BLaER1 treated with 17β-estradiol and CSF1 and Interleukin-3, amounts not matched to agents 10 nM and 100 nM (cell line): Measurements from ENCODE around the gene CLN5.

ENCODE experiments used
- H3K27ac ChIP-seq, 11 experiments: shearing (Covaris generic); formaldehyde crosslinking; 2 replicates each; pipeline ENCODE4 v1.8.1; 2022
- H3K27me3 ChIP-seq, 11 experiments: shearing (Covaris generic); formaldehyde crosslinking; 2 replicates each; pipeline ENCODE4 v1.8.1; 2022
- H3K36me3 ChIP-seq, 11 experiments: shearing (Covaris generic); formaldehyde crosslinking; 2 replicates each; pipeline ENCODE4 v1.8.1; 2022
- H3K4me1 ChIP-seq, 10 experiments: shearing (Covaris generic); formaldehyde crosslinking; 2 replicates each; pipeline ENCODE4 v1.8.1; 2022
- H3K4me2 ChIP-seq, 11 experiments: shearing (Covaris generic); formaldehyde crosslinking; 2 replicates each; pipeline ENCODE4 v1.8.1; 2022
- H3K4me3 ChIP-seq, 10 experiments: shearing (Covaris generic); formaldehyde crosslinking; 2 replicates each; pipeline ENCODE4 v1.8.1; 2022
- H3K9ac ChIP-seq, 11 experiments: shearing (Covaris generic); formaldehyde crosslinking; 2 replicates each; pipeline ENCODE4 v1.8.1; 2022
- H3K9me3 ChIP-seq, 11 experiments: shearing (Covaris generic); formaldehyde crosslinking; replicated peaks in 1 of 11; 2 replicates each; pipeline ENCODE4 v1.8.1; 2022
- H4K20me1 ChIP-seq, 11 experiments: shearing (Covaris generic); formaldehyde crosslinking; 2 replicates each; pipeline ENCODE4 v1.8.1; 2022
- Cebpa-rat ChIP-seq, 11 experiments: shearing (Covaris generic); IDR thresholded peaks; 2 replicates each; pipeline ENCODE4 v1.8.1; 2022

CLN5 gene

DNA sequence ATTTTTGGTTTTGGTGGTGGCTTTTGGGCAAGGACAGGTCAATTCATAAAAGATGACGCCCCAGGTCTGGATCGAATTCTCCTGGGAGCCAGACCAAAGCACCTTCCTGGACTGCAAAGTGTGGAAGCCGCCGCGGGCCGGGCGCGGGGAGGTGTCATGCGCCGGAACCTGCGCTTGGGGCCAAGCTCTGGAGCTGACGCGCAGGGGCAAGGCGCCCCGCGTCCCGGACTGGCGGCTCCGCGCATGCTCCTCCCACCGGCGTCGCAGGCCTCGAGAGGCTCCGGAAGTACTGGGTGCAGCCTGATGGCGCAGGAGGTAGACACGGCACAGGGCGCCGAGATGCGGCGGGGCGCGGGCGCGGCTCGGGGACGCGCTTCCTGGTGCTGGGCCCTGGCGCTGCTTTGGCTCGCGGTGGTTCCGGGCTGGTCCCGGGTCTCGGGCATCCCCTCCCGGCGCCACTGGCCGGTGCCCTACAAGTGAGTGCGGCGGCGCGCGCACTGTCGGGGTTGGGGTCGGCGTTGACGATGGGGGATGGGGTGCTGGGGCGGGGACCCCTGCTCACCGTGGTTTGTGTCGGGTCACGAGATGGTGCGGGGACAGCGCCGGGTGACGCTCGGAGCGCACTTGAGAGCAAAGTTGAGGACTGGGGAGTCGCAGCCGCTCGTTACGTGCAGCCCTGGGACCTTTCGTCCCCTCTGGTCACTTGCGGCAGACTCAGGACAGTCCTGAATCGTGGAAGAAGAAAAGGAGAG, at the start of gene CLN5:
Gene CLN5 (plus strand): TSS at position 286 of the 752 bp plus-strand sequence. CDS start 18 bp downstream, at position 304.
- H3K36me3 ChIP-seq: peaks cover 17 to 23% (median 18%) of the 10 kb centered on the region in 11 experiments
- no peaks in the 10 kb centered on the region; a peak in 1 of 22 replicates for H4K20me1 ChIP-seq
- TF ChIP-seq Cebpa-rat (IDR thresholded peaks at IDR 0.05): no peak
- H3K4me3 ChIP-seq: peak within 1 kb of the TSS; percentile 65 to 81 (median 76)
- H3K9ac ChIP-seq: peak within 1 kb of the TSS; percentile 83 to 91 (median 89)
- peak within 1 kb of the TSS; percentile 86 to 99 (median 96) for H3K4me2 ChIP-seq
- no peaks in the 10 kb centered on the region for H3K27me3 ChIP-seq
- H3K9me3 ChIP-seq: no peaks in the 10 kb centered on the region
- H3K27ac ChIP-seq: peak within 1 kb of the TSS; percentile 80 to 93 (median 84)
- H3K4me1 ChIP-seq: peaks cover 14 to 24% (median 22%) of the 10 kb centered on the region in 10 experiments

DNA sequence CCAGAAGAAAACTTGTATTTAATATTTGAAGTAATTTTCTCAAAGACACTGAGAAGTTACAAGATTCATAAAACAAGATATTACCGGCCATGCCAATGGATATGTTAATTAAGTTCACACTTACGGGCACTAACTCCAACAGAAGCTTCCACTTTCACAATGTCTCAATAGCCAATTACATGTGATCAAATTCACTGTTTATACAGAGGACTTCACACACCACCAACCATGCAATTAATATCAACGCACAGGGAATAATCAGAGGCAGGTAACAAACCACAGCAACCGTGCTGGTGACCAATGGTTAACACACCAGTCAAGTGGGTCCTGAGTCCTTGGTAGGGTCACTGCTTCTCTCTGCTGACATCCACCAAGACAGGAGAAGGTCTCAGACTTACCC, 49.5 kb upstream of the CLN5 start:
- H3K36me3 ChIP-seq: no peaks in the 10 kb centered on the region
- TF ChIP-seq Cebpa-rat (IDR thresholded peaks at IDR 0.05): no peak
- no peak overlapping the region for H3K9ac ChIP-seq
- peaks cover 14 to 100% (median 28%) of the 10 kb centered on the region in 10 experiments for H3K4me1 ChIP-seq
- H3K27me3 ChIP-seq: no peaks in the 10 kb centered on the region
- peaks cover 0 to 10% (median 4%) of the 10 kb centered on the region in 11 experiments; a peak in 7 of 22 replicates for H3K9me3 ChIP-seq
- no peaks in the 10 kb centered on the region for H4K20me1 ChIP-seq
- peak overlapping the region in 7 of 11 experiments; percentile 38 to 87 (median 55); a peak in 10 of 22 replicates for H3K4me2 ChIP-seq
- H3K4me3 ChIP-seq: no peak overlapping the region
- H3K27ac ChIP-seq: no peak overlapping the region

DNA sequence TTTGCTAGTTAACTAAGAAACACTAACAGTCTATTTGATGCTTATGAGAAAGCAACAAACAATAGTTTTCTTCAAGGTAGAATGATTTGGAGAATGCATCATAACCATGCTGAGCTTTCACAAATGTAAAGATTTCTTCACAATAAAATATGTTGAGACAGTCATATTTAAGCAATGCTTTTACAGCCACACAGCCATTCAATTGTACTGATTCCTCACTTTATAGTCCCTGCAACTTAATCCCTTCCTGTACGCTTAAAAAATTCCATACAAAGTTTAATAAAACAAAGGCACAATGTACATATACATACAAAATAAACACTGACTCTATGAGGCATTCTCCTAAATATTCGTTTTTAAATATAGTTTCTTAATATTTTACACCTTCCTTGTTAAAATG, 48.2 kb upstream of the CLN5 start:
- Histone ChIP-seq H3K4me3 (no peak overlapping the region), H3K27ac (peak overlapping the region in 2 of 11 experiments; percentile 72 to 73; a peak in 5 of 22 replicates), H3K27me3 (no peaks in the 10 kb centered on the region), H4K20me1 (no peaks in the 10 kb centered on the region), H3K36me3 (no peaks in the 10 kb centered on the region), H3K4me2 (peak overlapping the region in 4 of 11 experiments; percentile 57 to 78 (median 69); a peak in 6 of 22 replicates), H3K9ac (no peak overlapping the region), H3K9me3 (peaks cover 0 to 11% (median 4%) of the 10 kb centered on the region in 11 experiments; a peak in 8 of 22 replicates), H3K4me1 (peaks cover 14 to 100% (median 28%) of the 10 kb centered on the region in 10 experiments)
- no peak for TF ChIP-seq Cebpa-rat (IDR thresholded peaks at IDR 0.05)

DNA sequence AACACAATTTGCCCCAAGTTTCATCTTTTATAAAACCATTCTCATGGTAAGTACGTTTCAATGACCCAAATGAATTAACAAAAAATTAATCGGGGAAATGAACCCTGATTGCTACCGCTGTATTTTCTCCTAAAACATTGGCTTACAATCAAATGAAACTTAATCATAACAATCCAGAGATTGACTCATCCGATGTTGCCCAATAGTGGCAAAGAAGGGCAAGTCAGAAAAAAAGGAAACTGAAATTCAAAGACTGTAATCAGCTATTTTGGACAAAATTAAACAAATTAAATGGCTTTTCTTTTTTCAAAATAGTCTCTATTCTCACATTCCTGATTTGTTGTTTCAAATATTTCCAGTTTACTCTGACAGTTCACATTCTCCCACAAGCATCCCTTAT, 47.4 kb upstream of the CLN5 start:
- H3K27ac ChIP-seq: peak overlapping the region in 5 of 11 experiments; percentile 23 to 73 (median 68); a peak in 9 of 22 replicates
- no peaks in the 10 kb centered on the region for H4K20me1 ChIP-seq
- peaks cover 14 to 100% (median 28%) of the 10 kb centered on the region in 10 experiments for H3K4me1 ChIP-seq
- no peak overlapping the region for H3K4me3 ChIP-seq
- peaks cover 0 to 11% (median 4%) of the 10 kb centered on the region in 11 experiments; a peak in 8 of 22 replicates for H3K9me3 ChIP-seq
- TF ChIP-seq Cebpa-rat (IDR thresholded peaks at IDR 0.05): peak in 4 of 11 experiments; percentile 11 to 74 (median 43); a peak in 5 of 22 replicates
- peak overlapping the region in 7 of 11 experiments; percentile 3 to 78 (median 57); a peak in 11 of 22 replicates for H3K4me2 ChIP-seq
- no peaks in the 10 kb centered on the region for H3K27me3 ChIP-seq
- H3K9ac ChIP-seq: peak overlapping the region in 2 of 11 experiments; percentile 10 to 13; a peak in 2 of 22 replicates
- H3K36me3 ChIP-seq: no peaks in the 10 kb centered on the region

DNA sequence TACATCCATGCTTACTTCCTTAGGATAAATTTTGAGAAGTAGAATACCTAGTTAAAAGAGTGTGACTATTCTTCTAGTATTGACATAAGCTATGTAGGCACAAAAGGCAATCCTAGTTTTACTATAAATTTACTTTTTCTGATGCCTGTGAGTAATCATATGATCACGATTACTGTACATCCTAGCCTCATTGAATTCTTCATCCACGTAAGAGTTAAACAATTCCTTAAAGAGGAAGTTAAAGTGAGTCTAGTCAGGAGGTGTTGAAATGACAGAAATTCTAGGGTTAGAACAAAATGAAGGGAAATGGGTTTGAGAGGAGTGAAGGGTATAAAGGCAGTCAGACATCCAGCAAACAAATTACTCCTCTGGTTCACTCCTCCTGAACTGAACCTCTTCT, 43.7 kb upstream of the CLN5 start, which contains the start of gene ACOD1:
Gene ACOD1 (plus strand): TSS at position 363 of the 400 bp plus-strand sequence. CDS start 48 bp downstream, outside the sequence.
- Histone ChIP-seq H3K9ac (no peak within 1 kb of the TSS), H4K20me1 (no peaks in the 10 kb centered on the region), H3K27ac (peak within 1 kb of the TSS in 2 of 11 experiments; percentile 14 to 37; a peak in 3 of 22 replicates), H3K4me3 (no peak within 1 kb of the TSS), H3K36me3 (no peaks in the 10 kb centered on the region), H3K9me3 (peaks cover 0 to 11% (median 4%) of the 10 kb centered on the region in 11 experiments; a peak in 8 of 22 replicates), H3K27me3 (no peaks in the 10 kb centered on the region), H3K4me1 (peaks cover 0 to 75% (median 16%) of the 10 kb centered on the region in 10 experiments; a peak in 12 of 20 replicates), H3K4me2 (peak within 1 kb of the TSS in 3 of 11 experiments; percentile 21 to 58 (median 53); a peak in 7 of 22 replicates)
- TF ChIP-seq Cebpa-rat (IDR thresholded peaks at IDR 0.05): no peak

DNA sequence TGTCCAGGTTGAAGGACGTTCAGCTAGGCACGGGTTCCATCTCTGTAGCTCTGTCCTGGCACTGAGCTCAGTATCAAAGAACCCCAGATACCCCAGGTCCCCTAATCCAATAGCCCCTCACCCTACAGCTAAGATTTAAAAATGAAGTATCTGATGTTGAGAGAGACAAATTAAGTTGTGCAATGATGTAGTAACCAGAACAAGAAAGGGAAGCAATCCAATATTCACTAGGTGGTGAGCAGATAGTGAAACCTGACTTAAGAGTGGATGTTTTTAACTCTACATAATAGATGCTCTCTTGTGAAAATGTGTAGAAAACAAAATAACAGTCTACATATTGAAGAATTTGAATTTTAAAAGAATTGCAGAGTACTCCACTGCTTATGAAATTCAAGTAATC, 41.8 kb upstream of the CLN5 start:
- H3K36me3 ChIP-seq: no peaks in the 10 kb centered on the region
- no peaks in the 10 kb centered on the region for H3K27me3 ChIP-seq
- peaks cover 0 to 55% (median 8%) of the 10 kb centered on the region in 10 experiments; a peak in 10 of 20 replicates for H3K4me1 ChIP-seq
- H3K9ac ChIP-seq: no peak overlapping the region
- H4K20me1 ChIP-seq: no peaks in the 10 kb centered on the region
- H3K27ac ChIP-seq: no peak overlapping the region
- H3K4me2 ChIP-seq: peak overlapping the region in 2 of 11 experiments; percentile 31; a peak in 2 of 22 replicates
- peaks cover 0 to 11% (median 4%) of the 10 kb centered on the region in 11 experiments; a peak in 8 of 22 replicates for H3K9me3 ChIP-seq
- H3K4me3 ChIP-seq: no peak overlapping the region
- TF ChIP-seq Cebpa-rat (IDR thresholded peaks at IDR 0.05): no peak

DNA sequence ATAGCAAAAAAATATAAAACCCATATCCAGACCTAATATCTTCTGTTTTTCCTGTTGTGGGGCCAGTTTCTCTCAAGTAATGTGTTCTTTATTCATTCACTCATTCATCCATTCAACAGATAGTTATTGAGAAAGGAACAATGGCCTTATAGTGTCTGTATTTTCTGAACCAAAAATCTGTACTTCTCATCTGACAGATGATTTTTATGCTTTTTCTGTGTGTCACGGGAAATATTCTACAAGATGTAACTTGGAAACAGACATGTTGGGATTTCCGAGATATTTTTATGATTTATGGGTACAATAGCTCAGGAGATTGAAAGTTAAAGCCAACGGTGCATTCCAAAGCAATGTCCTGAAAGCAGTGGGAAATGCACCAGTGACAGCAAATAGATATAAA, 37.9 kb upstream of the CLN5 start:
- Histone ChIP-seq H3K9me3 (peaks cover 9 to 26% (median 22%) of the 10 kb centered on the region in 11 experiments; a peak in 21 of 22 replicates), H3K36me3 (peaks cover 0 to 4% (median 0%) of the 10 kb centered on the region in 11 experiments; a peak in 2 of 22 replicates), H3K4me1 (peaks cover 0 to 27% (median 0%) of the 10 kb centered on the region in 10 experiments; a peak in 5 of 20 replicates), H3K4me2 (no peak overlapping the region), H4K20me1 (no peaks in the 10 kb centered on the region), H3K27me3 (no peaks in the 10 kb centered on the region), H3K9ac (no peak overlapping the region), H3K27ac (no peak overlapping the region), H3K4me3 (no peak overlapping the region)
- no peak for TF ChIP-seq Cebpa-rat (IDR thresholded peaks at IDR 0.05)

DNA sequence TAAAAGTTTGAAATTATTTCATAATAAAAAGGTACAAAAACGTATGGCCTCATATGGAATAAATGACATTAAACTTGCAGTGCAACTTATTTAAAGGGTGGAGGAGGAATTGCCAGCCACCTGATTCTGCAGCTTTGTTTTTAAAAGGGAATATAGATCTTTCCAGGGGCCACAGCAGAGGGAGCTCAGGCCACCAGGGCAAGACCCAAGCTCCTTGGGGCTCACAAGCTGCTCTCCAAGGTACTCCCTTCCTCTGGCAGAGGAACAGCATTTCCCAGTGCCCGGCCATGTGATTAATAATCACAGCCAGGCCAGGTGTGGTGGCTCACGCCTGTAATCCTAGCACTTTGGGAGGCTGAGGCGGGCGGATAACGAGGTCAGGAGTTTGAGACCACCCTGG, 37.3 kb upstream of the CLN5 start:
- Histone ChIP-seq H3K4me3 (no peak overlapping the region), H3K9ac (no peak overlapping the region), H4K20me1 (no peaks in the 10 kb centered on the region), H3K9me3 (peaks cover 15 to 32% (median 28%) of the 10 kb centered on the region in 11 experiments), H3K4me1 (peaks cover 0 to 23% (median 0%) of the 10 kb centered on the region in 10 experiments; a peak in 4 of 20 replicates), H3K27ac (no peak overlapping the region), H3K27me3 (no peaks in the 10 kb centered on the region), H3K36me3 (peaks cover 0 to 7% (median 0%) of the 10 kb centered on the region in 11 experiments; a peak in 3 of 22 replicates), H3K4me2 (no peak overlapping the region)
- no peak for TF ChIP-seq Cebpa-rat (IDR thresholded peaks at IDR 0.05)

DNA sequence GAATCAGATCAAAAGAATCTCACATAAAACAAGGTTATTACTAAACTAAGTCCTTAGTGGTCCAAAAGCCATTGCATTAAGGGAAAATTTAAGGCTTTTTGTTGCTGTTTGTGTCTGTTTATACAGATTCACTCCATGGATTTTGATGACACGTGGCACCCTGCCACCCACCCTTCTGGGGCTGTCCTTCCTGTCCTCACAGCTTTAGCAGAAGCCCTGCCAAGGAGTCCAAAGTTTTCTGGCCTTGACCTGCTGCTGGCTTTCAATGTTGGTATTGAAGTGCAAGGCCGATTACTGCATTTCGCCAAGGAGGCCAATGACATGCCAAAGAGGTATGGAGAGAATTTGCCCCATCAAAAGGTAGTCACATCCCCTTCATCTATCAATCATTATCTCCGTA, 36.7 kb upstream of the CLN5 start:
- Histone ChIP-seq H3K9me3 (peaks cover 21 to 38% (median 35%) of the 10 kb centered on the region in 11 experiments), H3K4me3 (no peak overlapping the region), H3K4me2 (no peak overlapping the region), H3K27ac (no peak overlapping the region), H4K20me1 (no peaks in the 10 kb centered on the region), H3K27me3 (no peaks in the 10 kb centered on the region), H3K4me1 (peaks cover 0 to 17% (median 0%) of the 10 kb centered on the region in 10 experiments; a peak in 4 of 20 replicates), H3K9ac (no peak overlapping the region), H3K36me3 (peaks cover 0 to 13% (median 0%) of the 10 kb centered on the region in 11 experiments; a peak in 3 of 22 replicates)
- no peak for TF ChIP-seq Cebpa-rat (IDR thresholded peaks at IDR 0.05)
